HG03432 (cell line): Measurements from ENCODE around the gene ALK.

Source experiments
- ATAC-seq: cut with Tn5 transposase; IDR thresholded peaks from one replicate; pipeline ENCODE4 v1.9.1; 2021; ENCODE audit warnings: mild to moderate bottlenecking, moderate library complexity; ENCODE audit not compliant: unreplicated experiment

The ALK gene

GRCh38 chr2:29389686-29390085 lies 531.7 kb downstream of the ALK start:
- ATAC-seq: no peak

- no peak for ATAC-seq
Measured at GRCh38 chr2:29388071-29388470, 533.3 kb downstream of the ALK start.

GRCh38 chr2:29382486-29382885 lies 538.9 kb downstream of the ALK start:
- no peak for ATAC-seq

GRCh38 chr2:29377788-29378187 lies 543.6 kb downstream of the ALK start:
- no peak for ATAC-seq

- no peak for ATAC-seq
Measured at GRCh38 chr2:29376541-29376940, 544.8 kb downstream of the ALK start.

GRCh38 chr2:29375843-29376242 lies 545.5 kb downstream of the ALK start:
- ATAC-seq: no peak

GRCh38 chr2:29374823-29375222 lies 546.6 kb downstream of the ALK start:
- ATAC-seq: no peak

GRCh38 chr2:29373870-29374269 lies 547.5 kb downstream of the ALK start:
- ATAC-seq: no peak

- ATAC-seq: no peak
Measured at GRCh38 chr2:29372185-29372584, 549.2 kb downstream of the ALK start.

- ATAC-seq: no peak
Measured at GRCh38 chr2:29370581-29371125, 550.7 kb downstream of the ALK start.

GRCh38 chr2:29370173-29370572 lies 551.2 kb downstream of the ALK start:
- no peak for ATAC-seq

- no peak for ATAC-seq
Measured at GRCh38 chr2:29368659-29369040, 552.7 kb downstream of the ALK start.

- ATAC-seq: no peak
Measured at GRCh38 chr2:29367986-29368658, 553.3 kb downstream of the ALK start.

- no peak for ATAC-seq
Measured at GRCh38 chr2:29363111-29363510, 558.3 kb downstream of the ALK start.

- ATAC-seq: no peak
Measured at GRCh38 chr2:29361231-29361630, 560.2 kb downstream of the ALK start.

GRCh38 chr2:29360016-29360784 lies 561.2 kb downstream of the ALK start:
- no peak for ATAC-seq

- no peak for ATAC-seq
Measured at GRCh38 chr2:29353403-29353991, 567.9 kb downstream of the ALK start.

- no peak for ATAC-seq
Measured at GRCh38 chr2:29351916-29352591, 569.3 kb downstream of the ALK start.

GRCh38 chr2:29351248-29351647 lies 570.1 kb downstream of the ALK start:
- no peak for ATAC-seq

GRCh38 chr2:29349316-29350030 lies 571.9 kb downstream of the ALK start:
- ATAC-seq: no peak
